Upper lobe of left lung (tissue), 4 donors: ENCODE results near the gene OSTF1.

Experiments
- CTCF ChIP-seq, 6 experiments: fragments of 450-650 bp in 4 of 6; fragments of 200-600 bp in 2 of 6; sonication (generic) in 2 of 6; IDR thresholded peaks; one replicate each; pipeline ENCODE4 v1.5.1; 2016 to 2019; ENCODE audit warnings: antibody characterized with exemption in 6 of 6
- EP300 ChIP-seq, 4 donors: sonication (generic); formaldehyde crosslinking; IDR thresholded peaks; one replicate each; pipeline ENCODE4 v1.5.1; 2017; ENCODE audit warnings: antibody characterized with exemption in 4 of 4, control low read depth in 2 of 4

DNA sequence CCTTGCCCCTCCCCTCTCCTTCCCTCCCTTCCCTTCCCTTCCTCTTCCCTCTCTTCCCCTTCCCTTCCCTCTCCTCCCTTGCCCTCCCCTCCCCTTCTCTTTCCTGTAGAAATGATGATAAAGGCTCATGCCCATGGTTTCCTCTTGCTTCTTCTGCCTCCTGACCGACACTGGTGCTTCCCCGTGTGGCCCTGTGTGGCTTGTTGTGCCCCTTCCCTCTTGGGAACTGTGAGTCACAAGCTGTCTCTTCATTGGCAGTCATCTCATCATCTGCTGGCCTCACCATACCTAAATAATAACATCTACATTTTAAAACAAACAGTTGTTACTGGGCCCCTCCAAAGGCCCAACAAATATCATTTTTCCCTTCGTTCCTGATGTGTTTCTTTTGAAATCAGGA, 48.5 kb upstream of the OSTF1 start:
- TF ChIP-seq CTCF (IDR thresholded peaks at IDR 0.05) (no peak), EP300 (IDR thresholded peaks at IDR 0.05) (no peak)
